A549 (cell line): ENCODE measurements around the gene BCDIN3D. TPM values are rescaled to one million over a fixed set of nuclear protein-coding genes. Genes with fewer than 3 reads are reported as not detected.
A peak's percentile ranks its signal among the peaks of the same experiment; 100 is the strongest.

ENCODE experiments used
- ATAC-seq, 2 experiments: fragments of 200-7000 bp in 1 of 2; fragments of >200 bp in 1 of 2; cut with Nextera tagmentation in 1 of 2; cut with Tn5 transposase in 1 of 2; 3 replicates each; pipeline versions ENCODE4 v1.8.0 to v1.9.1; 2018 to 2020; ENCODE audit warnings: mild to moderate bottlenecking in 1 of 2, moderate library complexity in 1 of 2
- CTCF ChIA-PET: fragments of 300-600 bp; sonication (Branson Sonifier 250); formaldehyde crosslinking; extraction: SDS; loops from one replicate; lab custom pipeline; 2021; ENCODE audit warnings: antibody characterized with exemption, inconsistent platforms; lab: Yijun Ruan, JAX
- POLR2A ChIA-PET: fragments of 350-600 bp; formaldehyde crosslinking; extraction: SDS; loops from one replicate; lab custom pipeline; 2021; ENCODE audit warnings: antibody characterized with exemption, inconsistent platforms; lab: Yijun Ruan, JAX
- DNase-seq, 2 experiments: peaks; one replicate each; pipeline versions ENCODE4 v3.0.0 to v3.0.0-alpha.2; 2011 to 2016; ENCODE audit warnings: low read depth in 1 of 2, low spot score in 1 of 2
- FAIRE-seq: peaks from 2 replicates; lab custom pipeline; 2011; peaks lifted over from hg19 to GRCh38; lab: Jason Lieb, UNC
- H3K27ac ChIP-seq, 2 experiments: fragments of >200 bp; sonication (Bioruptor Twin); formaldehyde crosslinking; 3 replicates each; pipeline ENCODE4 v1.5.1; 2016 to 2017
- H3K4me1 ChIP-seq: fragments of >200 bp; sonication (Bioruptor Twin); formaldehyde crosslinking; 3 replicates; pipeline ENCODE4 v1.6.1; 2016
- H3K4me2 ChIP-seq: fragments of >200 bp; sonication (Bioruptor Twin); formaldehyde crosslinking; 3 replicates; pipeline ENCODE4 v1.6.1; 2016
- H3K4me3 ChIP-seq: fragments of >200 bp; sonication (Bioruptor Twin); formaldehyde crosslinking; 3 replicates; pipeline ENCODE4 v1.5.1; 2016
- H3K9me3 ChIP-seq: fragments of >200 bp; sonication (Bioruptor Twin); formaldehyde crosslinking; 3 replicates; pipeline ENCODE4 v1.6.1; 2016
- BCL3 ChIP-seq: fragments of >200 bp; sonication (Bioruptor Twin); formaldehyde crosslinking; IDR thresholded peaks from 3 replicates; pipeline ENCODE4 v1.6.1; 2016
- CBX2 ChIP-seq: fragments of 200-600 bp; sonication (generic); IDR thresholded peaks from 2 replicates; pipeline ENCODE4 v1.6.1; 2016; ENCODE audit warnings: low read depth, mild to moderate bottlenecking, borderline replicate concordance
- CHD2 ChIP-seq: fragments of 150-350 bp; IDR thresholded peaks from 2 replicates; pipeline ENCODE4 v1.6.1; 2014; ENCODE audit warnings: low read length; ENCODE audit not compliant: partially characterized antibody
- CHD4 ChIP-seq: fragments of 200-600 bp; sonication (generic); IDR thresholded peaks from 2 replicates; pipeline ENCODE4 v1.6.1; 2016; ENCODE audit warnings: antibody characterized with exemption, mild to moderate bottlenecking, borderline replicate concordance
- E2F6 ChIP-seq: IDR thresholded peaks from 2 replicates; pipeline ENCODE4 v1.6.1; 2012; ENCODE audit warnings: low read depth, borderline replicate concordance
- EHMT2 ChIP-seq: fragments of 200-600 bp; sonication (generic); IDR thresholded peaks from 2 replicates; pipeline ENCODE4 v1.6.1; 2016; ENCODE audit warnings: antibody characterized with exemption, low read depth, mild to moderate bottlenecking, moderate library complexity
- ESRRA ChIP-seq: fragments of 150-350 bp; IDR thresholded peaks from 2 replicates; pipeline ENCODE4 v1.6.1; 2014; ENCODE audit warnings: mild to moderate bottlenecking, low read length, borderline replicate concordance
- FOSB ChIP-seq: fragments of 250-450 bp; sonication (Bioruptor Pico); IDR thresholded peaks from 2 replicates; pipeline ENCODE4 v1.5.0; 2020; ENCODE audit warnings: mild to moderate bottlenecking, moderate library complexity
- FOSL2 ChIP-seq, 2 experiments: fragments of 450-650 bp in 1 of 2; fragments of >200 bp in 1 of 2; sonication (Bioruptor Twin) in 1 of 2; formaldehyde crosslinking; IDR thresholded peaks; 2 replicates each; pipeline versions ENCODE4 v1.5.0 to v1.6.1; 2016 to 2020; ENCODE audit warnings: mild to moderate bottlenecking in 1 of 2, moderate library complexity in 1 of 2
- FOXS1 ChIP-seq: fragments of 250-450 bp; sonication (Bioruptor Pico); IDR thresholded peaks from 2 replicates; pipeline ENCODE4 v1.5.0; 2020; ENCODE audit warnings: mild to moderate bottlenecking, moderate library complexity
- HES2 ChIP-seq: fragments of >200 bp; sonication (Bioruptor Twin); formaldehyde crosslinking; IDR thresholded peaks from 2 replicates; pipeline ENCODE4 v1.6.1; 2016
- HMGXB4 ChIP-seq: fragments of 250-450 bp; sonication (Bioruptor Pico); IDR thresholded peaks from 2 replicates; pipeline ENCODE4 v1.5.0; 2021; ENCODE audit warnings: mild to moderate bottlenecking, moderate library complexity, borderline replicate concordance
- HOXB5 ChIP-seq: fragments of 250-450 bp; sonication (Bioruptor Pico); IDR thresholded peaks from 2 replicates; pipeline ENCODE4 v1.5.0; 2020; ENCODE audit warnings: mild to moderate bottlenecking, moderate library complexity
- JUN ChIP-seq, 2 experiments: fragments of >200 bp; sonication (Bioruptor Twin); formaldehyde crosslinking; IDR thresholded peaks; 2 replicates in 1 of 2; 3 replicates in 1 of 2; pipeline ENCODE4 v1.6.1; 2016 to 2017
- MAFK ChIP-seq: fragments of 450-650 bp; IDR thresholded peaks from 2 replicates; pipeline ENCODE4 v1.6.1; 2014; ENCODE audit not compliant: partially characterized antibody
- NFE2L2 ChIP-seq: fragments of 150-350 bp; conservative IDR thresholded peaks from 2 replicates; pipeline ENCODE4 v1.6.1; 2014; ENCODE audit warnings: low read length
- PBX3 ChIP-seq: IDR thresholded peaks from 2 replicates; pipeline ENCODE4 v1.6.1; 2012
- POLR2A ChIP-seq: IDR thresholded peaks from 2 replicates; pipeline ENCODE4 v1.6.1; 2012; ENCODE audit warnings: mild to moderate bottlenecking, low read length
- RAD21 ChIP-seq, 2 experiments: fragments of >200 bp in 1 of 2; sonication (Bioruptor Twin) in 1 of 2; formaldehyde crosslinking in 1 of 2; IDR thresholded peaks in 1 of 2; conservative IDR thresholded peaks in 1 of 2; 2 replicates in 1 of 2; 3 replicates in 1 of 2; pipeline ENCODE4 v1.6.1; 2012 to 2018; ENCODE audit warnings: inconsistent platforms in 1 of 2
- RARB ChIP-seq: fragments of 250-450 bp; sonication (Bioruptor Pico); IDR thresholded peaks from 2 replicates; pipeline ENCODE4 v1.8.0; 2021; ENCODE audit warnings: mild to moderate bottlenecking, moderate library complexity
- RFX5 ChIP-seq: fragments of 450-650 bp; IDR thresholded peaks from 2 replicates; pipeline ENCODE4 v1.7.1; 2014; ENCODE audit warnings: antibody characterized with exemption, mild to moderate bottlenecking, moderate library complexity
- SMC3 ChIP-seq: fragments of >200 bp; sonication (Bioruptor Twin); formaldehyde crosslinking; IDR thresholded peaks from 3 replicates; pipeline ENCODE4 v1.6.1; 2018; ENCODE audit warnings: inconsistent platforms
- ZC3H11A ChIP-seq: fragments of 450-650 bp; IDR thresholded peaks from 2 replicates; pipeline ENCODE4 v1.6.1; 2014; ENCODE audit warnings: antibody characterized with exemption, mild to moderate bottlenecking
- ZFP36 ChIP-seq: fragments of 450-650 bp; IDR thresholded peaks from 2 replicates; pipeline ENCODE4 v1.6.1; 2014; ENCODE audit warnings: borderline replicate concordance; ENCODE audit not compliant: partially characterized antibody
- ZNF302 ChIP-seq: fragments of 250-450 bp; sonication (Bioruptor Pico); IDR thresholded peaks from 2 replicates; pipeline ENCODE4 v1.9.0; 2021; ENCODE audit warnings: inconsistent platforms, mild to moderate bottlenecking, moderate library complexity
- WGBS: methylation state at CpG from one replicate; pipeline ENCODE4 v1.1.6; 2017; ENCODE audit errors: missing lambda C conversion rate; 5-methylcytosine and 5-hydroxymethylcytosine counted together
- polyA plus RNA-seq, 4 experiments: library from polyadenylated mRNA; depleted of rRNA in 3 of 4; stranded (reverse); fragments of >200 nt; fragmentation: RNase III in 1 of 4; extraction: RNeasy Plus Mini Kit Qiagen cat#74134 plus additional on column Dnase treatment in 1 of 4; gene quantifications; 2 replicates in 3 of 4; 3 replicates in 1 of 4; pipeline ENCODE4 v1.2.3, GENCODE V29; 2011 to 2017

The BCDIN3D gene
- polyA plus RNA-seq, 2 of the 4 experiments (the other 2 are of a cell fraction) = 4.2 to 5.8 TPM

GRCh38 chr12:49888461-49889151 is 45.7 kb upstream of the BCDIN3D start (continued):
- TF ChIP-seq HMGXB4 (CRISPR knock-in tag) (no peak), POLR2A (no peak)

GRCh38 chr12:49887536-49888401 is 44.9 kb upstream of the BCDIN3D start:
- Histone ChIP-seq H3K9me3 (no peaks in the 10 kb centered on the region), H3K27ac (peak overlapping the region; percentile 24 to 30; a peak in 2 of 6 replicates), H3K4me3 (no peak overlapping the region), H3K4me1 (peaks cover 13% of the 10 kb centered on the region), H3K4me2 (peak overlapping the region; percentile 25; the same call in 1 of the 3 replicates)
- no peak for TF ChIP-seq FOXS1 (CRISPR knock-in tag)
- no peak for TF ChIP-seq ZFP36
- no peak for TF ChIP-seq ZC3H11A
- no peak for TF ChIP-seq FOSB (CRISPR knock-in tag)
- no peak for TF ChIP-seq RFX5
- no peak for TF ChIP-seq RAD21 (conservative IDR thresholded peaks at IDR 0.05 in 1 of 2, IDR thresholded peaks at IDR 0.05 in 1 of 2)
- TF ChIP-seq HOXB5 (CRISPR knock-in tag) = no peak
- no peak for TF ChIP-seq PBX3
- TF ChIP-seq ESRRA = no peak
- no peak for TF ChIP-seq BCL3
- TF ChIP-seq JUN (IDR thresholded peaks at IDR 0.05) = no peak
- no peak for TF ChIP-seq FOSL2 (IDR thresholded peaks at IDR 0.05)
- no peak for TF ChIP-seq FOSL2 (CRISPR knock-in tag; IDR thresholded peaks at IDR 0.05)
- no peak for TF ChIP-seq E2F6
- FAIRE-seq = no peak
- peak in 1 of 2 experiments; percentile 20 for DNase-seq
- ATAC-seq = peak in 1 of 2 experiments; percentile 25; a peak in 3 of 6 replicates
- ChIA-PET CTCF (interaction anchor here (1.3 to 2.8 kb wide), 4 partner anchors 13 to 81 kb away, joined by 3 to 9 read pairs (median 4); no protein-coding TSS in a partner anchor), POLR2A (no interaction called here)
- WGBS = 53% methylated on average over 15 of the region's 15 CpGs

GRCh38 chr12:49887091-49887490 is 44.2 kb upstream of the BCDIN3D start:
- CTCF ChIA-PET = interaction anchor here (1.3 to 2.8 kb wide), 4 partner anchors 13 to 82 kb away, joined by 3 to 9 read pairs (median 4); no protein-coding TSS in a partner anchor
- H3K4me3 ChIP-seq = no peak overlapping the region
- WGBS = 62% methylated on average over 9 of the region's 9 CpGs
- FAIRE-seq (no peak), DNase-seq (no peak), ATAC-seq (peak in 1 of 2 experiments; percentile 8; a peak in 1 of 6 replicates)
- H3K4me2 ChIP-seq = no peak overlapping the region
- H3K9me3 ChIP-seq = no peaks in the 10 kb centered on the region
- POLR2A ChIA-PET = no interaction called here
- no peak for TF ChIP-seq CBX2
- TF ChIP-seq HOXB5 (CRISPR knock-in tag) = no peak
- TF ChIP-seq MAFK = no peak
- TF ChIP-seq CHD4 = no peak
- TF ChIP-seq EHMT2 = no peak
- TF ChIP-seq ZNF302 (CRISPR knock-in tag) = no peak
- no peak for TF ChIP-seq ZC3H11A
- TF ChIP-seq CHD2 = no peak
- TF ChIP-seq ZFP36 = no peak
- TF ChIP-seq RARB = no peak
- TF ChIP-seq NFE2L2 = no peak
- no peak for TF ChIP-seq SMC3
- TF ChIP-seq HES2 = no peak
- H3K27ac ChIP-seq = peak overlapping the region in 1 of 2 experiments; percentile 24; a peak in 1 of 6 replicates
- peaks cover 13% of the 10 kb centered on the region for H3K4me1 ChIP-seq
